ENCODE measurements around the gene NT5DC1.

GRCh38 chr6:116287689-116288282 lies 187.1 kb downstream of the NT5DC1 start:
- TF ChIP-seq NFIC (IDR thresholded peaks at IDR 0.05; ENCODE audit: low read depth, low read length) (no peak), MYC (IDR thresholded peaks at IDR 0.05; ENCODE audit: insufficient read depth, insufficient read length, insufficient replicate concordance, low read length, severe bottlenecking) (no peak), HCFC1 (IDR thresholded peaks at IDR 0.05; ENCODE audit: low read length) (no peak), CTCF (IDR thresholded peaks at IDR 0.05 in 2 of 3, conservative IDR thresholded peaks at IDR 0.05 in 1 of 3; ENCODE audit: control insufficient read depth in 2 of 3, extremely low read depth in 1 of 3, insufficient read depth in 1 of 3, low read depth in 3 of 3, low read length in 3 of 3) (peak; percentile 80 to 85 (median 81); a peak in 5 of 6 replicates), NRF1 (conservative IDR thresholded peaks at IDR 0.05; ENCODE audit: low read depth, low read length) (no peak), ELK1 (IDR thresholded peaks at IDR 0.05; ENCODE audit: low read depth, low read length) (no peak), POLR2AphosphoS5 (IDR thresholded peaks at IDR 0.05; ENCODE audit: low read length) (no peak), PBX3 (IDR thresholded peaks at IDR 0.05; ENCODE audit: insufficient replicate concordance, low read depth, low read length) (no peak), EZH2 (IDR thresholded peaks at IDR 0.05; ENCODE audit: borderline replicate concordance, control insufficient read depth, low read depth, low read length) (no peak), RFX5 (IDR thresholded peaks at IDR 0.05; ENCODE audit: low read depth, low read length) (no peak), MAX (IDR thresholded peaks at IDR 0.05; ENCODE audit: low read depth, low read length) (no peak), RAD21 (IDR thresholded peaks at IDR 0.05; ENCODE audit: insufficient read depth, low read depth, low read length) (peak; percentile 96)

All from GM12878 (cell line).